Fibroblast of skin of back (primary cell): ENCODE data around the gene LCN6.
"Not testable (repeated sequence)": the region's sequence is repeated elsewhere in the genome, so short reads cannot be mapped to it uniquely, and the experiment has no call there.

Experiments used
- DNase-seq: peaks from one replicate; pipeline ENCODE4 v3.0.0-alpha.2; 2013

LCN6 gene

DNA sequence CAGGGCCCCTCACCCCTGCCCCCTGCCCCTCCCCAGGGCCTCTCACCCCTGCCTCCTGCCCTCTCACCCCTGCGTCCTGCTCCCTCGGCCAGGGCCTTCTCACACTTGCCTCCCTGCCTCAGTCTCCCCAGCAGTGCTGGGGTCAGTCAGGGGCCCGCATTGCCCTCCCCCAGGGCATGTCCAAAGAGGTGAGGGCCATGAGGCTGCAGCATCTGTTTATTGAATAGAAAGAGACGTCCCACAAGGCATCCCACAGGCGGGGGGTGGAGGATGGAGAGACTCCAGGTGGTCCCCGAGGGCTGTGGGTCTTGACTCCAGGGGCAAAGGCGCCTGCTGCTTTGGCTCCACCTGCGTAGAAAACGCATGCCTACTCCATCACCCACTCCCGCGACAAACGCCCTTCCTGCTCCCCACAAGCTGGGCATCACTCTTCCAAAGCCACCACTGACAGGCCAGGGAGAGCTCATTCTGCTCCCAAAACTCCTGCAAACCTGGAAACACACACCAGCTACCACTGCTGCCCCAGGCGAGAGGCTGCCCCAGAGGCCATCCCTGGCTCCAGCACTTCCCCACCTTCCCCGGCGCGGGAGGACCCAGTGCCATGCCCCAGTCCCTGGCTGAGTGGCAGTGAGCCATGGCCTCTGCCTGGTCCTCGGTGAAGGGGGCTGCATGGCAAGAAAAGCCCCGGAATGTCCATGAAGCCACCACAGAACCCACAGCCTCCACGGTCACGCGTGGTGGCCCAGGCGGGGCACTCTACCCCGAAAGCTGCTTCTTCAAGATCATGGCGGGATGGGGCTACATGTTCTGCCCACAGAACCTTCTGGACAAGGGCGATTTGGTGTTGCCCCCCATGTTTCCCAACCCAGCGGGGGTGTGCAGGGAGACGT is 11.4 kb upstream of the LCN6 start:
- no peak for DNase-seq

DNA sequence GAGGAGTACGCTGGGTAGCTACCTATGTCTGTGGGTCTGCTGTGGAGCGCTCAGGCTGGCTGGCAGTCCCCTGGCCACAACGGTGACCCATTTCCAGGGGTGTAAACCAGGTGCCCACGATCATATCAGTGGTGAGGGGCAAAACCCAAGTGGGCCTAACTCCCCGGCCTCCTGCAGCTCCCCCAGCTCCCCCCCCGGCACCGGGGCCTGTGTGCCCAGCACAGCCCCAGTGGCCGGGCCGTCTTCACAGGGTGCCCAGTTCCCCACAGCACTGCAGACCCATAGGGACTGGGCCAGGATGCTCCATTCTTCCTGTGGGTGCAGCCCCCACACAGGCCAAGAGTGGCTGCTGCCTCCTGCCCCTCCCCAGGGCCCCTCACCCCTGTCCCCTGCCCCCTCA is 10.7 kb upstream of the LCN6 start:
- DNase-seq, result no peak

DNA sequence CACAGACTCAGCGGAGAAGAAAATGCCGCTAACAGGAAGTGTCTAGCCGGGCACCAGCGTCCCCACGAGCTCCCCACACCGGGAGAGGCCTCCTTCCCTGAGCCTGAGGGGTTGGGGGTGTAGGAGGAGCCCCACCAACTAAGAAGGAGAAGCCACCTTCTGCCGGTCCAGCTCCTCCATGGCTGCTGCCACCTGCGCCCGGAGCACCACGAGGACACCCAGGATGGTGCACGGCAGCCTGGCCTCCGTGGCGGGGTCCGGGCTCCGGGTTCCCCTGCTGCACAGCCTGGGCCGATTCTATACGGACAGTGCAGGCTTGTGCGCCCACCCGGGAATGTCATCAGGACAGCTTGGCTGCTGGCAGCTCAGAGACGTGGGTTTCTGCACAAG is 9.4 kb upstream of the LCN6 start:
- no peak for DNase-seq

- DNase-seq, result no peak
Measured at GRCh38 chr9:136757328-136757727, 9.0 kb upstream of the LCN6 start.

DNA sequence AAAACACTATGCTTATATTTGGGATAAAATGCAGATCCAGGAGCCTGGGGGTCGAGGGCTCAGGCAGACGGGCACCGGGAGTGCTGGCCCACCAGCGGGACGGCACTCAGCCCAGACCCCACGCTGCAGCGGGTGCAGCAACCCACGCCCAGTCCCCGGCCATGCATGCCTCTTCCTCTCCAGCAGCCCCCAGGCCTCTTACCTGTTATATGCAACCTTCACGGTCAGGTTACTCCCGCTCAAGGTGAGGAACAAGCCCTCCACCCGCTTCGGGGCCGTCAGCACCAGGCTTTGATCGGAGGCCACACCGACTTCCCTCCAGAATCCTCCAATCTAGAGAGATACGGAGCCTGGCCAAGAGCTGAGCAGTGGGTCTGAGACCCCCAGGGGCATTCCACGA is 8.5 kb upstream of the LCN6 start:
- no peak for DNase-seq

- no peak for DNase-seq
Measured at GRCh38 chr9:136756134-136756438, 7.8 kb upstream of the LCN6 start.

- DNase-seq, result not testable (repeated sequence)
Measured at GRCh38 chr9:136755302-136756133, 7.2 kb upstream of the LCN6 start.

DNA sequence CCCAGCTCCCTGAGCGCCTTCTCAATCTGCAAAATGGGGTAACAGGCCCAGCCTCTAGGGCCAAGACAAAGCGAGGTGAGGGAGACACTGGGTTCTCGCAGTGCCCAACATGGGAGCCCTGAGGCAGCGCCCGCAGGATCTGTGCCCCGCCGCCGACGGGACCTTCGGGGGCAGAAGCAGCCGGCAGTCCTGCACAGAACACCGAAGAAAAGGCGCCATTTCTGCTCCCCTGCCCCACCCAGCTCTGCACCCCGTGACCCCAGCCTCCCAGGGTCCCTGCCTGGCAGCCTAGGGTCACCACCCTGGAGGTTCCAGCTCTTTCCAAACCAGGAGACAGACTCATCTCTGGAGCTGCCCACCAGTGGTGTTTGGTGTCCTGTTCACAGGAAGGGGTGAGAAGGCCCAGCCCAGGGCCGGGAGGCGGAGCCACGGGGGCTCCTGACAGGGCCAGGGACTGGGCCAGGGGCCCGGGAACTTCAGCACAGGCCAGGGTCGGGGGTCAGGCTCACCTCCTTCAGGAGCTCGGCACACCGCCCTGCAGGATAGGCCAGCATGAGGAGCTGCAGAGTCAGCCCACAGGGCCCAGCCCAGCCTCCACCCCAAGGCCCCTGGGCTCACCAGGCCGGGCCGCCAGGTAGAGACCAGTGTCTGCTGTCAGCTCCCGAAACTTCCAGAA is 6.4 kb upstream of the LCN6 start:
- DNase-seq, result no peak

DNA sequence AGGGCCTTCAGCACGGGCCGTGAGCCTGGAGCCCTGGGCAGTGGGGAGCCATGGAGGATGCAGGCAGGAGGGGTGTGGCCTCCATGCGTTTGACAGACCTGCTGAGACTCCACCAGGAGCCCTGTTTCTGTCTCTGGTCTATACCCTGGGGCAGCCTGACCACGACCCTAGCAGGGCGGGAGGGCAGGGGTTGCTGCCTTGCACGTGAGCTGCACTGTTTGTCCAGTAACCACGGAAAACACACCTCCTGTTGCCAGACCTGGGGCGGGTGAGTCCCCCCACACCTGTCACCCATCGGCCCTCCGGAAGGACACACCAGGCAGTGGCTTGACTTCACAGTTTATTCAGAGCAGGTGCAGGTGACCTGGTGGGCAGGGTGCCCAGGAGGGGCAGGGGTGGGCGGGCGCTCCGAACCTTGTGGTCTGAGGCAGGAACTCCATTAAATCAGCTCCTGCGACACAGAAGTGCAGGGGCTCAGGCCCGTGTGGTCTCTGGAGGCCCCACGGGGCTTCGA is 5.8 kb upstream of the LCN6 start:
- no peak for DNase-seq

DNA sequence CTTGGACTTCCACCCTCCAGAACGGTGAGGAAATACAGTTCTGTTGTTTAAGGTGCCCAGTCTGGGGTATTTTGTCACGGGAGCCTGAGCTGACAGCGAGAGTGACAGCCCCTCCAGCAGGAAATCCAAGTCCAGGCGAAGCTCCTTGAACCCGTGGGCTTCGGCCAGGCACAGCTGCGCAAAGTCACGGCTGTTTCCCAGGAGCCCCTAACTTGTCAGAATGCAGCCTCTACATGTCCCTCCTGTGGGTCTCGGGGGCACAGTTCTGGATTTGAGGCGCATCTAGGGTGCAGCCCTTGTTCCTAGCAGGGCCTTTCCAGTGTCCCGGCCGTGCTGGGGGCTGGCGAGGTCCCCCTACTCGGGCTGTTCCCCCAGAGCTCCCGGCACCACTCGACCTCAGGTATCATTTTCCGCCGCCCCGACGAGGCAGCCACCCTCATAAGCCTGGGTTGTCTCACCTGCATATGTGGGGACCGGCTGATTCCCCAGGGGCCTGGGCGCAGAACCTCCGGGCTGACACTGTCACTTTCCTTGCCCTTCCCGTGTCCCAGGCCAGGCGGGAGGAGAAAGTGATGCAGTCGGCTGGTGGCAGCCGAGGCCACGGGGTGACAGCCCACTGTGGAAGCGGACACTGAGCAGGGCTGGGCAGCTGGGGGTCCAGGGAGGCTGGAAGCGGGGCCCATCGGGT is 5.2 kb upstream of the LCN6 start:
- no peak for DNase-seq

GRCh38 chr9:136751814-136752213 is 3.5 kb upstream of the LCN6 start:
- DNase-seq, result no peak

DNA sequence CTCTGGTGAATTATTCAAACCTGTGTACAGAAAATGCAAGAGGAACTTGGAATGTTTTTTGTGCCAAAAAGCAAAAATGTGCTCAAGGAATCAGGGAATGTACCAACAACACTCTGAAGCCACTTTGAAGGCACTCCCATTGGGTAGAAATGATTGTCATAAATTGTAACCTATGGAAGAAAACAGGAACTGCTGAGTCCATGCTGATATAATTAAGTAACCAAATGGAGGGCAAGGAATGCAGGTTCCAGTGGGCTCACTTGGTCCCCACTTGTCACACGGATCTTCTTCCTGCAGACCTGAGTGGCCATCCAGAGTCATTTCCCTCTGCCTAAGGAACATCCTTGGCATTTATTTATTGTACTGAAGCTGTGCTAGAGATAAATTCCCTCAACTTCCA is 2.9 kb upstream of the LCN6 start:
- DNase-seq, result no peak

GRCh38 chr9:136750526-136750925 is 2.2 kb upstream of the LCN6 start:
- DNase-seq, result no peak

DNA sequence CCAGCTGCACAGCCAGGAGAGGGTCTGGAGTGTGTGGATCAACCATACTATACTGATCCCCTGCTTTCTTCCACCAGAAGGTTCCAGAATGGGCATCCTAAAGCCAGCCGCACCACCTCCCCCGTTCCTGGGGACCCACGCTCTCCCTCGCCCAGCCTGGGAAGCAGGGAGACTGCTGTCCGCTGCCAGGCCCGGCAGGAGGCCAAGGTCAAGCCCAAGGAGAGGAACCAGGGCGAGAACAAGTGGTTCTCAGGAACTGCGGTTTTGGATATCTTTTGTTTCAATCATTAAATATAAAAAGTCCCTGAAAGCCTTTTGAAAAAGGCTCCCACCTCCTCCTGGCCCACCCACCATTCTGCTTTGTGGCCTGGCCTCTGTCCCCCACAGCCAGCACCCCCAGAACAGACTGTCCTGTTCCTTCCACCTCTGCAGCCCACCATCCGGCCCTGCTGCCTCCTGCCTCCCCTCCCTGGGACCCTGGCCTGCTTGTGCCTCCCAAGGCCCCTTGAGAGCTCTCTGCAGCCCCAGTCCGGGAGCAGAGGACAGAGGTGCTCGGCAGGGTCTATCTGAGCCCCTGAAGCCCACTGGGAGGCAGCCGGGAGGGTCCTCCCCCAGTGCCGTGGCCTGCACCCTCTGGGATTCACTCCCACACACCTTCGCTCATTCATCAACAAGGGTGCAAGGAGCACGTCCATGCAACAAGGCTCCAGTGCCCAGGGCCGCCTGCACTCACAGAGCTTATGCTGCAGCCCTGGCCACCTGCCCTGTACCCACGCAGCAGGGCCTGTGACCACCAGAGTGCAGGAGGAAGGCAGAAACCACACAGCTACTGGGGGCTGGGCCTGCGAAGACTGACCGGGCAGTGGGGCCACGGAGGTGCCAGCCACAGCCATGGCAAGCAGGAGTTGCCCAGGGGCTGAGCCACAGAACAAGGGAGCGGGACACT is 614 bp upstream of the LCN6 start:
- DNase-seq, result no peak

GRCh38 chr9:136747161-136748060 is 914 bp downstream of the LCN6 start:
- DNase-seq, result no peak

- no peak for DNase-seq
Measured at GRCh38 chr9:136746621-136747020, 1.7 kb downstream of the LCN6 start.

DNA sequence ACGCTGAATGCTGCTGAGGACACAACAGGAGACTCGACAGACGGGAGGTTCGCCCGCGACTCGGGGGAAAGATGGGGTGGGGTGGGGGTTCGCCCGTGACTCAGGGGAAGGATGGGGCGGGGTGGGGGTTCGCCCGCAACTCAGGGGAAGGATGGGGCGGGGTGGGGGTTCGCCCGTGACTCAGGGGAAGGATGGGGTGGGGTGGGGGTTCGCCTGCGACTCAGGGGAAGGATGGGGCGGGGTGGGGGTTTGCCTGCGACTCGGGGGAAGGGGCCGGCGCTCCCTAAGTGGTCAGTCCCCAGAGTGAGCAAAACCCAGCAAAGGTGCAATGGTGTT is 2.2 kb downstream of the LCN6 start:
- DNase-seq, result no peak

- DNase-seq, result no peak
Measured at GRCh38 chr9:136745389-136746154, 2.8 kb downstream of the LCN6 start.

- no peak for DNase-seq
Measured at GRCh38 chr9:136744773-136745172, 3.6 kb downstream of the LCN6 start.
